ENCODE data around the gene MMP7. TPM values are rescaled to one million over a fixed set of nuclear protein-coding genes. Genes with fewer than 3 reads are reported as not detected.

Gene MMP7
- total and polyA plus RNA-seq, 2 donors: 10.2 to 18.9 TPM

DNA sequence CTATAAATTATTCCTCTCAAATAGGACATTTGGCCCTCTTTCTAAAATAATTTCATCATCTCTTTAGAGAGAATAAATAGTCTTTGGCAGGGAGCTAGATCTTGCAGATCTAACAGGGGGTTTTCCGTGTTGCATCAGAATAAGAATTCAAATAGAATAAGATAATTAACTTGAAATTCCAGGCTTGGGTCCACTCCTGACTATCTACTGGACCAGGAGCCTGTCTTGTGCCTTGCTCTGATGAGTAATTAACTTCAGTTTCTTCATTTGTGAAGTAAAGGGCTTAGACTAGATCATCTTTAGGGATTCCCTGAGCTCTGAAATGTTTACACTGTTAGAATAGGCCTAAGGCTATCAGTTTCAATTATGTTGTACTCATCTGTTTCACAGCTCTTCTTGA, 54.5 kb downstream of the MMP7 start:
- Histone ChIP-seq H3K4me1 (ENCODE audit: insufficient read depth) (no peaks in the 10 kb centered on the region), H3K4me3 (ENCODE audit: low read depth, low read length) (no peak overlapping the region), H3K27ac (ENCODE audit: low read depth) (peak overlapping the region; percentile 33), H3K36me3 (ENCODE audit: insufficient read depth) (no peaks in the 10 kb centered on the region)
- no peak for DNase-seq (ENCODE audit: extremely low spot score)
- WGBS: 46% methylated on average over 1 of the region's 1 CpG

- Histone ChIP-seq H3K36me3 (ENCODE audit: insufficient read depth) (no peaks in the 10 kb centered on the region), H3K27ac (ENCODE audit: low read depth) (no peak overlapping the region), H3K4me1 (ENCODE audit: insufficient read depth) (no peaks in the 10 kb centered on the region), H3K4me3 (ENCODE audit: low read depth, low read length) (no peak overlapping the region)
- 90% methylated on average over 5 of the region's 5 CpGs for WGBS
- DNase-seq (ENCODE audit: extremely low spot score): no peak
These were observed 57.0 kb downstream of the MMP7 start for GRCh38 chr11:102473543-102473942.

DNA sequence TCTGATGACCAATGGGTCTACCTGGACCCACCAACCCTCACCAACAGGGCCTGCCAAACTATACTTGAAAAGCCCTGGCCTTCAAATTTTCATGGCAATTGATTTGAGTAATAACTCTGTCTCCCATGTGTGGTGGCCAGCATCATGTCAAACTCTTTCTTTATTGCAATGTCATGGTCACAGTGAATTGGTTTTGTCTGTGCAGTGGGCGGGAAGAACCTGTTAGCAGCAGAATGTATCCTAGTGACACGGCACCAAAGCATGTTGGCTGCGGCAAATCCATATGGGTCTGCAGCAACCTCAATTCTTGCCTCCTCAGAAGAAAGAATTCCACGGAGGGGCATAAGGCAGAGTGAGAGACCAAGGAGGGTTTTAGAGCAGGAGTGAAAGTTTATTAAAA, 58.4 kb downstream of the MMP7 start:
- H3K4me3 ChIP-seq (ENCODE audit: low read depth, low read length): no peak overlapping the region
- no peaks in the 10 kb centered on the region for H3K36me3 ChIP-seq (ENCODE audit: insufficient read depth)
- WGBS: 97% methylated on average over 4 of the region's 4 CpGs
- H3K4me1 ChIP-seq (ENCODE audit: insufficient read depth): no peaks in the 10 kb centered on the region
- no peak for DNase-seq (ENCODE audit: extremely low spot score)
- no peak overlapping the region for H3K27ac ChIP-seq (ENCODE audit: low read depth)

GRCh38 chr11:102471474-102471873, 59.1 kb downstream of the MMP7 start:
- H3K27ac ChIP-seq (ENCODE audit: low read depth): no peak overlapping the region
- DNase-seq (ENCODE audit: extremely low spot score): no peak
- H3K4me1 ChIP-seq (ENCODE audit: insufficient read depth): no peaks in the 10 kb centered on the region
- no peaks in the 10 kb centered on the region for H3K36me3 ChIP-seq (ENCODE audit: insufficient read depth)
- H3K4me3 ChIP-seq (ENCODE audit: low read depth, low read length): no peak overlapping the region

Other genes starting within 250 kb of the MMP7 start
- 6.2 TPM for gene BIRC3, start 213.3 kb downstream of the MMP7 start, total RNA-seq
- 5.2 TPM for gene BIRC3, start 213.3 kb downstream of the MMP7 start, polyA plus RNA-seq
- 104 TPM for gene BIRC2, start 183.5 kb downstream of the MMP7 start, total RNA-seq
- gene BIRC2, start 183.5 kb downstream of the MMP7 start, polyA plus RNA-seq: 20.9 TPM
- 188 TPM for gene TMEM123, start 78.0 kb downstream of the MMP7 start, total RNA-seq
- gene TMEM123, start 78.0 kb downstream of the MMP7 start, polyA plus RNA-seq: 98.0 TPM
- not detected for gene MMP20, start 94.6 kb upstream of the MMP7 start, total RNA-seq
- not detected for gene MMP20, start 94.6 kb upstream of the MMP7 start, polyA plus RNA-seq
- gene MMP27, start 175.0 kb upstream of the MMP7 start, total RNA-seq: not detected
- 0.22 TPM for gene MMP27, start 175.0 kb upstream of the MMP7 start, polyA plus RNA-seq
- gene MMP8, start 194.2 kb upstream of the MMP7 start, total RNA-seq: 1.3 TPM
- gene MMP8, start 194.2 kb upstream of the MMP7 start, polyA plus RNA-seq: 0.37 TPM
- not detected for gene MMP10, start 249.9 kb upstream of the MMP7 start, total RNA-seq
- not detected for gene MMP10, start 249.9 kb upstream of the MMP7 start, polyA plus RNA-seq

All from urinary bladder (tissue), 4 donors.